Cerebellar cortex (tissue), 1 donor: ENCODE measurements around the gene EIF2S2.

Experiments used
- DNase-seq: peaks from one replicate; pipeline ENCODE4 v3.0.0-alpha.2; 2015; ENCODE audit warnings: low spot score

The EIF2S2 gene

GRCh38 chr20:34062570-34063482 lies 49.2 kb downstream of the EIF2S2 start:
- no peak for DNase-seq

GRCh38 chr20:34061695-34062094 lies 50.3 kb downstream of the EIF2S2 start:
- no peak for DNase-seq

- no peak for DNase-seq
Measured at GRCh38 chr20:34060970-34061369, 51.1 kb downstream of the EIF2S2 start.

- no peak for DNase-seq
Measured at GRCh38 chr20:34058831-34059230, 53.2 kb downstream of the EIF2S2 start.

DNA sequence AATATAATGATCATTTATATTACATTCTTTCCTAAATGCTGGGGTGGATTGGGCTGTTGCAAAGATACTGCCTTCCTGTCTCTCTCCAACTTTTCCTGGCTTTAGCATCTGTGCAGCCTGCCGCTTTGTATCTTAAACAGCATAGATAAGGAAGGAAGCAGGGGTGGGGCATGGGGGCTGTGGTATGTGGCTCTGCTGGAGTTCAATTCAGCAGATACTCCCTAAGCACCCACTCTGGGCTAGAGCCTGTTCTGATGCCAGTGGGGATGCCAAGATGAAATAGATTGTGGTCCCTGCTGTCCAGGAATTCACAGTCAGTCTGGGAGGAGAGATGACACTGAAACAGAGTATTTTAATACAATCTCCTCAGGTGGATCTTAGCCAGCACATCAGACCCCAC lies 56.8 kb downstream of the EIF2S2 start:
- DNase-seq: no peak

DNA sequence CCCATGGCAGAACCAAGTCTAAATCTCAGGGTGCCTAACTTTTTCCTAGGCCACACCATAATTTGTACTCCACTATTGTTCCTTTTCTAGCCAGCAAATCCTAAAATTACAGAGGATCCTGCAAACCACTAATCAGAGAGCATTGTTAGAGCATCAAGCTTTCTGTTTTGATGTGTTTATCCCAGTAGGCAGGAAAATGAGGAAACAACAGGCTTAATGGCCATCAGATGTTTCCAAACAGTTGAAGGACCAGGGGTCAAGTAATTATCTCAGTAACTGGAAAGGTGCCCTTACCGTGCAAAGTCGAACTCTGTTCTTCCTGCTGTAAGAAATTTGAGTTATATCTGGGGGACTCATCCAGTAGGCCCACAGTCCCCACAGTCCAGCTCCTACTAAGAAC lies 59.6 kb downstream of the EIF2S2 start:
- DNase-seq: no peak

- DNase-seq: peak; percentile 84
Measured at GRCh38 chr20:34049897-34050695, 61.9 kb downstream of the EIF2S2 start.

- DNase-seq: no peak
Measured at GRCh38 chr20:34049389-34049788, 62.7 kb downstream of the EIF2S2 start.

DNA sequence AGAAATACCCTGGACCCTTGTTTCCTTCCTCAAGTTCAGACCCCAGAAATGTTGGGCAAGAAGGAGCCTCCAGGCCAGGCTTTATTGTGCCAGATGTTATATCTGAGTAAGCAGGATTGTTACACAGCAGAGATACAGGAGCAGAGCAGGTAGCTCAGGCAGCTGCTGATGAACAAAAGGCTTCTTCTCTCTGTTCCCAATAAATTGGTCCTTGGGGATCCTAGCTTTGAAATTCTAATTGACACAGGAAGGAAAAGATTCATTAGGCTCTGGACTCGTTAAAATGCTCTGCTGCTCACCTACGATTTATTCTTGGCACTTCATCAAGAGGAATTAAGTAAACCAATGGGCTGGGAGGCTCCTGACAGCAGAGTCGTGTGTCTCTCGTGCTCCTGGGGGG lies 64.1 kb downstream of the EIF2S2 start:
- no peak for DNase-seq

GRCh38 chr20:34047010-34047687 lies 64.9 kb downstream of the EIF2S2 start:
- no peak for DNase-seq

DNA sequence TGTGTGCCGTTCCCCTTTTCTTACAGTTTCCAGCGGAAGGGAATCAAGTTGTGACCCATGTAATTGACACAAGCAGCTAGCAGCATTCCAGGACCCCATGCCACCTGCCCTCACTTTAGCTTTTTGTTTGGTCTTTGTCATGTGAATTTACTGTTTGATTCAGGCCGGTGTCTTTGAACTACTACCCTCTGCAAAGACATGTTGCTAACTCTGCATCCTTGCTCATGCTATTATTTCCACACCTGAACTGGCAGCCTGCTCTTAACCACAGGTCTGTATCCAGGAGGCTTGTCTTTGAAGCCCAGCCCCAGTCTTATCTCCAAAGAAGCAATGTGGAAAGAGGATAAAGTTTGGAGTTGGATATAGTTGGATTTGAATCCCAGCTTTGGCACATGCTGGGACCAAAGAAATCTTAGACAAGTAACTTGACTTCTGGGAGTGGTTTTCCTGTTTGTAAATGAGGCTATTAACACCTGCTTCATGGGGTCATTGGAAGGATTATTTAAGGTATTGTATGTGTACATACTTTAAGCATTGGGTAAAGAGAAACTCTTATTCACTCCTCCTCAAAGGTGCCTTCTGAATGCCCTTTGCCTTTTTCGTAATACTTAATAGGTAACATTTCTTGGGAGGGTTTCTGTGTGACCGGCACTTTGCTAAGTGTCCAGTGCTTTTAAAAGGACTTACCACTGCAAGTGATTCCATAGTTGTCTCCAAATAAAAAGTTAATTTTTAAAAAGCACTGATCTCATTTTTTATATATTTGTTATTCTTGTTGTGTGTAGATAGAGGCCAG lies 65.9 kb downstream of the EIF2S2 start:
- no peak for DNase-seq

DNA sequence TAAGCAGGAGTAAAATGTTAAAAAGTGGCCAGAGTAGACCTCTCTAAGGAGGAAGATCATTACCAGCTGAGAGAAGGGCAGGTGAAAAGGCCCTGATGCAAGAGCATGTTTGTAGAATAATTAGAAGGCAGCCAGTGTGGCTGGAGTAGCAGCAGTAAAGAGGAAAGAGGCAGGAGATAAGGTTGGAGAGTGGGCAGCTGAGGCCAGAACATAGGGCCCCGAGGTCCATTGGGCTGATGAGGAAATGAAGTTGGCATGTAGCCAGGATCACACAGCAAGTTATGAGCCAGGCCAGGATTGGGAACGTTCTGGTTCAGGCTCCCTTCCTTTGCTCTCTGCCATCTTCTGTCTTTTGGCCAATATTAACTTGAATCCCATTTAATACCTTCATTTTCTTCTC lies 66.7 kb downstream of the EIF2S2 start:
- DNase-seq: peak; percentile 64

GRCh38 chr20:34043025-34043424 lies 69.0 kb downstream of the EIF2S2 start:
- peak; percentile 38 for DNase-seq

DNA sequence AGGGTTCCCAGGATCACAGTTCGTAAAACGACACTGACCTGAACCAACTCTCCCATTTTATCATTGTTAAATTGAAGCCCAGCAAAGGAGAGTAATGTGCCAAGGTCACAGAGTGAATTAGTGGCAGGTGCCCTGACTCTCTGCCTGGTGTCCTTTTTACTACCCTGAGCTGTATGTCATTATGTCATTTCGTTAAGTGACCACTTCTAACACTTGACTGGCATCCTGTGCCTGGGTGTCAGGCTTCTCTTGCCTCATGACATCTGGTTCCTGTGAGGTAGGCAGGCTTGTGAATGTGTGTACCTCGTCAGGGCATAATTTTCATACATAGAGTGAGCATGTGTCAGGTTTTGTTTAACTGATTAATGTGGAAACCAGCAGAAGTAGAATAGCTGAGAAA lies 69.8 kb downstream of the EIF2S2 start:
- DNase-seq: no peak

GRCh38 chr20:34041226-34041625 lies 70.8 kb downstream of the EIF2S2 start:
- no peak for DNase-seq

GRCh38 chr20:34040300-34040995 lies 71.6 kb downstream of the EIF2S2 start:
- no peak for DNase-seq
